DOHH2 (cell line): Measurements from ENCODE around the gene GUCY1A2.

Experiments used
- H3F3A ChIP-seq: fragments of 200-600 bp; sonication (generic), shearing (Covaris generic); 2 replicates; pipeline ENCODE4 v1.6.0; 2016; ENCODE audit warnings: antibody characterized with exemption, mild to moderate bottlenecking; ENCODE audit not compliant: control insufficient read depth, insufficient read depth
- H3K27ac ChIP-seq: fragments of 200-600 bp; sonication (generic); 2 replicates; pipeline ENCODE4 v1.5.1; 2014; ENCODE audit warnings: low read depth, mild to moderate bottlenecking, low read length, moderate library complexity
- H3K27me3 ChIP-seq: fragments of 200-600 bp; sonication (generic); 2 replicates; pipeline ENCODE4 v1.6.1; 2014; ENCODE audit warnings: mild to moderate bottlenecking, low read length, mixed read lengths; ENCODE audit not compliant: control insufficient read depth
- H3K36me3 ChIP-seq: fragments of 200-600 bp; sonication (generic); 2 replicates; pipeline ENCODE4 v1.6.1; 2014; ENCODE audit warnings: mild to moderate bottlenecking, low read length, moderate library complexity, mixed read lengths; ENCODE audit not compliant: control insufficient read depth
- H3K4me1 ChIP-seq: fragments of 200-600 bp; sonication (generic); 2 replicates; pipeline ENCODE4 v1.6.1; 2014; ENCODE audit warnings: mild to moderate bottlenecking, low read length, mixed read lengths; ENCODE audit not compliant: control insufficient read depth
- H3K4me2 ChIP-seq: fragments of 200-600 bp; sonication (generic); 2 replicates; pipeline ENCODE4 v1.6.0; 2014; ENCODE audit warnings: mild to moderate bottlenecking, low read length, moderate library complexity
- H3K4me3 ChIP-seq: fragments of 200-600 bp; sonication (generic); 2 replicates; pipeline ENCODE4 v1.5.1; 2014; ENCODE audit warnings: mild to moderate bottlenecking, low read length, mixed read lengths
- H3K79me2 ChIP-seq: fragments of 200-600 bp; sonication (generic); 2 replicates; pipeline ENCODE4 v1.6.1; 2014; ENCODE audit warnings: mild to moderate bottlenecking, low read length, mixed read lengths; ENCODE audit not compliant: control insufficient read depth
- H3K9me2 ChIP-seq: fragments of 200-600 bp; sonication (generic); replicated peaks from 2 replicates; pipeline ENCODE4 v1.6.1; 2014; ENCODE audit warnings: mild to moderate bottlenecking, low read length, mixed read lengths; ENCODE audit not compliant: control insufficient read depth
- H3K9me3 ChIP-seq: fragments of 200-600 bp; sonication (generic); 2 replicates; pipeline ENCODE4 v1.6.1; 2014; ENCODE audit warnings: antibody characterized with exemption, low read length, mixed read lengths; ENCODE audit not compliant: control insufficient read depth, insufficient read depth
- H4K20me1 ChIP-seq: fragments of 200-600 bp; sonication (generic); 2 replicates; pipeline ENCODE4 v1.6.0; 2014; ENCODE audit warnings: low read depth, mild to moderate bottlenecking, antibody characterized with exemption, low read length, moderate library complexity; ENCODE audit not compliant: control insufficient read depth, insufficient read depth
- EZH2phosphoT487 ChIP-seq: fragments of 200-600 bp; sonication (generic); IDR thresholded peaks from 2 replicates; pipeline ENCODE4 v1.6.1; 2017; ENCODE audit warnings: borderline replicate concordance, mild to moderate bottlenecking, antibody characterized with exemption, low read length, moderate library complexity, mixed read lengths
- TF ChIP-seq, protein P1 (sequence below): fragments of 200-600 bp; sonication (generic); IDR thresholded peaks from one replicate; pipeline ENCODE4 v1.5.1; 2014; ENCODE audit warnings: antibody characterized with exemption, mild to moderate bottlenecking, low read depth, low read length; ENCODE audit not compliant: poor library complexity, severe bottlenecking

GUCY1A2 gene

DNA sequence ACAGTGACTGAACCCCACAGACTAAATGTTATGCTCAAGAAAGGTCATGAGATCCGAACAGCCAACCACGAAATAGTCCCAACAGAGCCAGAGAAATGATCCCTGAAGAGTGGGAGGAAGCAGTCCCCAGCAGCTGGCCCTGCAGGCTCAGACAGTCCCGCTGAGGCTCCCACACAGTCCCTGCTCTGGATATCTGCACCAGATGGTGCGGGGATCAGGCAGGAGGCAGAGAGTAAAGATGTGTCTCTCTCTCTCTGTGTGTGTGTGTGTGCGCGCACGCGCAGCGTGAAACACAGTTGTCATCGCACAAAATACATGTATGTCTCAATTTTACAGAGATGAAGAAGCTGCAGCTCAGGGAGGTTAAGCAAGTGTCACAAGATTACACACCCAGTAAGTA is 27.9 kb downstream of the GUCY1A2 start:
- no peaks in the 10 kb centered on the region for H4K20me1 ChIP-seq
- no peaks in the 10 kb centered on the region for H3K79me2 ChIP-seq
- no peak for TF ChIP-seq EZH2phosphoT487
- TF ChIP-seq, protein P1, sequence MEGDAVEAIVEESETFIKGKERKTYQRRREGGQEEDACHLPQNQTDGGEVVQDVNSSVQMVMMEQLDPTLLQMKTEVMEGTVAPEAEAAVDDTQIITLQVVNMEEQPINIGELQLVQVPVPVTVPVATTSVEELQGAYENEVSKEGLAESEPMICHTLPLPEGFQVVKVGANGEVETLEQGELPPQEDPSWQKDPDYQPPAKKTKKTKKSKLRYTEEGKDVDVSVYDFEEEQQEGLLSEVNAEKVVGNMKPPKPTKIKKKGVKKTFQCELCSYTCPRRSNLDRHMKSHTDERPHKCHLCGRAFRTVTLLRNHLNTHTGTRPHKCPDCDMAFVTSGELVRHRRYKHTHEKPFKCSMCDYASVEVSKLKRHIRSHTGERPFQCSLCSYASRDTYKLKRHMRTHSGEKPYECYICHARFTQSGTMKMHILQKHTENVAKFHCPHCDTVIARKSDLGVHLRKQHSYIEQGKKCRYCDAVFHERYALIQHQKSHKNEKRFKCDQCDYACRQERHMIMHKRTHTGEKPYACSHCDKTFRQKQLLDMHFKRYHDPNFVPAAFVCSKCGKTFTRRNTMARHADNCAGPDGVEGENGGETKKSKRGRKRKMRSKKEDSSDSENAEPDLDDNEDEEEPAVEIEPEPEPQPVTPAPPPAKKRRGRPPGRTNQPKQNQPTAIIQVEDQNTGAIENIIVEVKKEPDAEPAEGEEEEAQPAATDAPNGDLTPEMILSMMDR = no peak
- H3K4me3 ChIP-seq = no peak overlapping the region
- no peak overlapping the region for H3K4me2 ChIP-seq
- no peaks in the 10 kb centered on the region for H3K4me1 ChIP-seq
- H3K9me3 ChIP-seq = no peaks in the 10 kb centered on the region
- H3K27me3 ChIP-seq = no peaks in the 10 kb centered on the region
- H3K9me2 ChIP-seq = no peaks in the 10 kb centered on the region
- H3F3A ChIP-seq = no peaks in the 10 kb centered on the region
- no peak overlapping the region for H3K27ac ChIP-seq
- no peaks in the 10 kb centered on the region for H3K36me3 ChIP-seq

DNA sequence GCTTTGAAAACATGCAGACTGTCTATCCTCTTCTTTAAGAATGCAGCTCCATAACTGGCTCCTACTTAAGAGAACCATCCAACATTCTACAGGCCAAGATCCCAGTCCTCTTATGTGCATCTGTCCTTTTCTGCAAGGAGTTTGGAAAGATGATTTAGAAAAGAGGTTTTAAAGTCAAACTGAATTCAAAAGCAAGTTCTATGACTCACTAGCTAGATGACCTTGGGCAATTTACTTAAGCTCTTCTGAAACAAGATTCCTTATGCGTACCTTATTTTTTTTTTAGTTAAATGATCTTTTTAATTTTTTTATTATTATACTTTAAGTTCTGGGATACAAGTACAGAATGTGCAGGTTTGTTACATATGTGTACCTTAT is 29.2 kb downstream of the GUCY1A2 start:
- Histone ChIP-seq H3K27me3 (no peaks in the 10 kb centered on the region), H3K4me1 (no peaks in the 10 kb centered on the region)

DNA sequence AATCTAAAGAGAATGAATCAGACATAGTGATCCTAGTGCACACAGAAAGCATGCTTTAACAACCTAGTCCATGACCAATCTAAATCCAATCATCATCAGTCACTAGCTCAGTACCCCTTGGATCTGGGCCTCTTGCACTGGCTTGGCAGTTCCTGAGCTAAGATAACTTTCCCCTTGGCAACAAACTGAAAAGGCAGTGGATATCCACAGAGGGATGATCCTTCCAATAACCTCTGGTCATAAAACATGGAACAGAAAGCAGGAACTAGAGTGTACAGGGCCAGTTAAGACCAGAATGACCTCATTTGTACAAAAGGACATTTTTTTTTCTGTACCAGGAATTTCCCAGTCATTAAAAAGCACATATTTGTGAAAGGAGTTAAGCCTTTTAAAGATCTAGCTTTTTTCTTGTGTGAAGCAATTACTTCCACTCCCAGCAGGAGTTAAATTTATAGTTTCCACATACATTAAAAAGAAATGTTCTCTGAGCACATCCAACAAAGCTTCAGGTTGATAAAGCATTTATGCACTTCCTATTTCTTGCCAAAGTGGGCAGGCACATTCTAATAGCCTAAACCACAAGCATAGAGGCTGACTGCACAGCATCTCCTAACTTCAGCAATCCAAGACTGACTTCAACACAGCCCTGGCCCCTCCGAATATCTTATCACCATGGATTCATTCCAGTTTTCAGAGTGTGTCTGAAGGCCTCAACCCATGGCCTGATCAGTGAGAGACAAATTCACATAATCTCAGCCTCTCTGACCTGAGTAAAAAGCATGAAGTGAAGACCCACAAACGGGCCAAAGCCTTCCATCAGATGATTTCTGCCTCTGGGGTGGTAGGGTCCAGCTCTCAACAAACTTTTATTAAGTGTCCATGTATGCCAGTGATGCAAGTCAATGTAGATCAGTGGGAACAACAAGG is 29.9 kb downstream of the GUCY1A2 start:
- Histone ChIP-seq H3K9me2 (no peaks in the 10 kb centered on the region), H4K20me1 (no peaks in the 10 kb centered on the region), H3K79me2 (no peaks in the 10 kb centered on the region), H3K4me1 (no peaks in the 10 kb centered on the region), H3K9me3 (no peaks in the 10 kb centered on the region), H3F3A (no peaks in the 10 kb centered on the region), H3K4me2 (no peak overlapping the region), H3K27ac (no peak overlapping the region), H3K4me3 (no peak overlapping the region), H3K27me3 (no peaks in the 10 kb centered on the region), H3K36me3 (no peaks in the 10 kb centered on the region)
- no peak for TF ChIP-seq EZH2phosphoT487
- TF ChIP-seq, protein P1 = no peak

More for the DNA sequence above, 29.2 kb downstream of the GUCY1A2 start:
- Histone ChIP-seq H3K36me3 (no peaks in the 10 kb centered on the region), H3K4me2 (no peak overlapping the region), H3K27ac (no peak overlapping the region), H4K20me1 (no peaks in the 10 kb centered on the region), H3F3A (no peaks in the 10 kb centered on the region), H3K79me2 (no peaks in the 10 kb centered on the region), H3K4me3 (no peak overlapping the region), H3K9me3 (no peaks in the 10 kb centered on the region), H3K9me2 (no peaks in the 10 kb centered on the region)
- TF ChIP-seq, protein P1 = no peak
- TF ChIP-seq EZH2phosphoT487 = no peak
